Measurements from ENCODE around the gene C12orf50.

GRCh38 chr12:87985069-87985675 lies 44.0 kb downstream of the C12orf50 start:
- no peak for TF ChIP-seq CHD2 (IDR thresholded peaks at IDR 0.05; ENCODE audit: low read length, partially characterized antibody)
- no peak for TF ChIP-seq BHLHE40 (IDR thresholded peaks at IDR 0.05; ENCODE audit: low read depth, low read length)
- no peak for TF ChIP-seq JUNB (IDR thresholded peaks at IDR 0.05)
- TF ChIP-seq CTCF (IDR thresholded peaks at IDR 0.05), result no peak
- TF ChIP-seq NFE2L2 (conservative IDR thresholded peaks at IDR 0.05; ENCODE audit: low read length), result no peak
- no peak for TF ChIP-seq MAFK (IDR thresholded peaks at IDR 0.05; ENCODE audit: partially characterized antibody)
- TF ChIP-seq POLR2A (IDR thresholded peaks at IDR 0.05; ENCODE audit: low read length), result no peak
- TF ChIP-seq RCOR1 (IDR thresholded peaks at IDR 0.05; ENCODE audit: low read depth, low read length), result no peak
- no peak for TF ChIP-seq ELK1 (IDR thresholded peaks at IDR 0.05; ENCODE audit: low read depth, low read length)
- TF ChIP-seq MAZ (IDR thresholded peaks at IDR 0.05; ENCODE audit: borderline replicate concordance, low read depth, low read length), result no peak
- TF ChIP-seq MYC (IDR thresholded peaks at IDR 0.05; ENCODE audit: borderline replicate concordance, low read length), result no peak

Data from A549 (cell line).